Ascending aorta (tissue), 2 donors: ENCODE results near the gene TMEM52B. TPM values are rescaled to one million over a fixed set of nuclear protein-coding genes. Genes with fewer than 3 reads are reported as not detected.
A peak's percentile ranks its signal among the peaks of the same experiment; 100 is the strongest.
"Not testable (repeated sequence)": the region's sequence is repeated elsewhere in the genome, so short reads cannot be mapped to it uniquely, and the experiment has no call there.

ENCODE experiments used
- DNase-seq, 2 donors: peaks; one replicate each; pipeline ENCODE4 v3.0.0-alpha.2; 2019; ENCODE audit warnings: low spot score in 2 of 2
- H3K27ac ChIP-seq, 2 donors: fragments of 200-600 bp; sonication (generic); one replicate each; pipeline ENCODE4 v1.5.1; 2016 to 2017; ENCODE audit warnings: mild to moderate bottlenecking in 1 of 2
- H3K27me3 ChIP-seq: fragments of 200-600 bp; sonication (generic); one replicate; pipeline ENCODE4 v1.5.1; 2017
- H3K36me3 ChIP-seq, 2 donors: fragments of 200-600 bp; sonication (generic); one replicate each; pipeline ENCODE4 v1.5.1; 2016
- H3K4me1 ChIP-seq, 2 donors: fragments of 200-600 bp; sonication (generic); one replicate each; pipeline ENCODE4 v1.5.1; 2016 to 2017; ENCODE audit warnings: mild to moderate bottlenecking in 1 of 2
- H3K4me3 ChIP-seq, 2 donors: fragments of 200-600 bp; sonication (generic); one replicate each; pipeline ENCODE4 v1.5.1; 2016 to 2017; ENCODE audit warnings: mild to moderate bottlenecking in 1 of 2
- H3K9me3 ChIP-seq, 2 donors: fragments of 200-600 bp; sonication (generic); one replicate each; pipeline ENCODE4 v1.5.1; 2016
- CTCF ChIP-seq, 3 experiments: fragments of 200-600 bp in 2 of 3; fragments of 450-650 bp in 1 of 3; sonication (generic) in 2 of 3; IDR thresholded peaks; one replicate each; pipeline ENCODE4 v1.5.1; 2016 to 2019; ENCODE audit warnings: antibody characterized with exemption in 3 of 3, mild to moderate bottlenecking in 1 of 3, moderate library complexity in 1 of 3
- intact Hi-C: fragments of 100-400 bp; cut with DNase I; formaldehyde crosslinking; loops from one replicate; pipeline ENCODE4 v1.15.1; 2023
- total RNA-seq: library from RNA; depleted of rRNA; stranded (reverse); fragments of >200 nt; gene quantifications from one replicate; pipeline ENCODE4 v1.1.0, GENCODE V29; 2016

Gene TMEM52B
- total RNA-seq, 1 donor from 2014 or later, result not detected

DNA sequence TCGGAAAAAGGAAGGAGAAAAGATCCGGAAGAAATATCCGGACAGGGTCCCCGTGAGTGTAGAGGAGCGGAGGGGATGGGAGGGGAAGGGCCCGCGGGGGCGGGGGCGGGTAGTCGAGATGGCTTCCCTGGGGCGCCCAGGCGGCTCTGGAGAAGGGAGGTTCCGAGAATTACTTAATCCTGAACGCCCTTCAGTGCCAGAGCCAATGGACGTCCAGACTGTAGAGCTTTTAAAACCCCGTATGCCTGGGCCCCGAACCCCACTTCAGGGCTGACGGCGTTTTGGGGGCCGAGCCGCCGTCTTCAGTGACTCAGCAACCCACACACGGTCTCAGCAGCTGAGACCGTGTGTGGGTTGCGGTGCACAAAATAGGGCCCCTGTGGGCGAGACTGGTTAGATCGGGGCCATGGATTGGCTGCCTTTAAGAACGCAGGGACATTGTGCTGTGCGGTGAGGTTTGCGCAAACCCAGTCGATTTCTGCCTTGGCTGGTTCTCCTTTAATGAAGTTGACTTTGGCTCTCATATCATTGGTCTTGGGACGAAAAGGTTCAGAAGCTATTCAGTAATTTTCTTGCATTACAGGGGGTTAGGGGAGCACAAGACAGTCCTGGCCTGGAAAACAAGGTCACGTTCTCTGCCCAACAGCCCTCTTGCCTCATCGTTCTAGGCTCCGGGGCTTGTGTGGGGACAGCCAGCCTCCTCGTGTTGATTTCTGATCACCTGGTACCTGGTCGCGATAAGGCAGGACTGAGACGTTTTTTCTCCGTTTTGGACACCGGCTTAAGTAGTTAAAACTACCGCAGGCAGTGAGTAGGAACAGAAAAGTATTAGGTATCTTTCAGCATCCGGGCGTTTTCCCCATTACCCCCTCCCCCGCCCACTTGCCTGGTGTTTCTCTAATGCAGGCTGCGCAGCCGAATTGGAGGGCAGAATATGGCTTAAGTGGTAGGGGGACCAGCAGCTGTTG lies 34.6 kb downstream of the TMEM52B start:
- peak; percentile 74 to 93 for DNase-seq
- Histone ChIP-seq H3K9me3 (no peaks in the 10 kb centered on the region), H3K27me3 (no peaks in the 10 kb centered on the region), H3K36me3 (peaks cover 5 to 9% of the 10 kb centered on the region in 2 donors), H3K4me3 (peak overlapping the region; percentile 90 to 93), H3K4me1 (peaks cover 0 to 14% of the 10 kb centered on the region in 2 donors), H3K27ac (peak overlapping the region; percentile 99 to 100)
- intact Hi-C loops, result loop anchor here (2.0 to 10.0 kb wide), 5 partner anchors 149 to 1519 kb away; partner anchors contain the start of genes A2M, MAGOHB, RIMKLB and SMIM10L1
- TF ChIP-seq CTCF (IDR thresholded peaks at IDR 0.05), result no peak

- H3K9me3 ChIP-seq, result no peaks in the 10 kb centered on the region
- TF ChIP-seq CTCF (IDR thresholded peaks at IDR 0.05), result no peak
- DNase-seq, result no peak
- no peaks in the 10 kb centered on the region for H3K27me3 ChIP-seq
- H3K4me1 ChIP-seq, result peaks cover 0 to 14% of the 10 kb centered on the region in 2 donors
- H3K36me3 ChIP-seq, result peaks cover 13 to 17% of the 10 kb centered on the region in 2 donors
- peak overlapping the region; percentile 90 to 93 for H3K4me3 ChIP-seq
- peak overlapping the region; percentile 99 to 100 for H3K27ac ChIP-seq
- intact Hi-C loops, result loop anchor here (5.0 to 10.0 kb wide), 4 partner anchors 148 to 1520 kb away; partner anchors contain the start of genes A2M, RIMKLB and SMIM10L1
These were observed 35.5 kb downstream of the TMEM52B start for GRCh38 chr12:10214136-10214894.

GRCh38 chr12:10214895-10215267 lies 36.0 kb downstream of the TMEM52B start:
- intact Hi-C loops, result loop anchor here (5.0 to 10.0 kb wide), 4 partner anchors 147 to 1520 kb away; partner anchors contain the start of genes A2M, RIMKLB and SMIM10L1
- no peak for TF ChIP-seq CTCF (IDR thresholded peaks at IDR 0.05)

GRCh38 chr12:10215436-10215835 lies 36.6 kb downstream of the TMEM52B start:
- H3K4me1 ChIP-seq, result peaks cover 0 to 23% of the 10 kb centered on the region in 2 donors
- intact Hi-C loops, result loop anchor here (10.0 kb wide), 3 partner anchors 959 to 1521 kb away; partner anchors contain the start of genes A2M, RIMKLB and SMIM10L1
- peaks cover 13 to 28% of the 10 kb centered on the region in 2 donors for H3K36me3 ChIP-seq
- no peaks in the 10 kb centered on the region for H3K27me3 ChIP-seq
- H3K9me3 ChIP-seq, result no peaks in the 10 kb centered on the region
- no peak for TF ChIP-seq CTCF (IDR thresholded peaks at IDR 0.05)
- H3K4me3 ChIP-seq, result peak overlapping the region; percentile 90 to 93
- peak overlapping the region; percentile 99 to 100 for H3K27ac ChIP-seq
- DNase-seq, result no peak

More at GRCh38 chr12:10214895-10215267, 36.0 kb downstream of the TMEM52B start:
- Histone ChIP-seq H3K4me1 (peaks cover 0 to 19% of the 10 kb centered on the region in 2 donors), H3K9me3 (no peaks in the 10 kb centered on the region), H3K27me3 (no peaks in the 10 kb centered on the region), H3K27ac (peak overlapping the region; percentile 99 to 100), H3K4me3 (peak overlapping the region; percentile 90 to 93), H3K36me3 (peaks cover 13 to 23% of the 10 kb centered on the region in 2 donors)
- DNase-seq, result no peak

DNA sequence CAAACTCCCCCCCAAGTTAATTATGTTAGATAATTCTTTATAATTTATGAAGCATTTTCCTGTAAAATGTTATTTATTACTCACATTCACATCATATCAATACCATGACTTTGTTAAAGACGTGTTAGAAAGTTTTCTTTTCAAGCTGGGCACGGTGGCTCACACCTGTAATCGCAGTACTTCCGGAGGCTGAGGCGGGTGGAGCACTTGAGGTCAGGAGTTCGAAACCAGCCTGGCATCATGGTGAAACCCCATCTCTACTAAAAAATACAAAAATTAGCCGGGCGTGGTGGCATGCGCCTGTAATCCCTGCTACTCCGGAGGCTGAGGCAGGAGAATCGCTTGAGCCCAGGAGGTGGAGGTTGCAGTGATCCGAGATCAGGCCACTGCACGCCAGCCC lies 37.1 kb downstream of the TMEM52B start:
- DNase-seq, H3K27me3 ChIP-seq, H3K4me3 ChIP-seq, H3K27ac ChIP-seq, H3K9me3 ChIP-seq: not testable (repeated sequence)
- Histone ChIP-seq H3K4me1 (peaks cover 0 to 25% of the 10 kb centered on the region in 2 donors), H3K36me3 (peaks cover 13 to 33% of the 10 kb centered on the region in 2 donors)
- intact Hi-C loops, result loop anchor here (10.0 kb wide), 3 partner anchors 959 to 1521 kb away; partner anchors contain the start of genes A2M, RIMKLB and SMIM10L1
